Mucosa of gallbladder (tissue), 1 donor: ENCODE measurements around the gene SND1. TPM values are rescaled to one million over a fixed set of nuclear protein-coding genes. Genes with fewer than 3 reads are reported as not detected.

Experiments used
- DNase-seq: peaks from one replicate; pipeline ENCODE4 v3.0.0-alpha.2; 2020; ENCODE audit warnings: low spot score
- total RNA-seq: library from RNA; stranded (reverse); gene quantifications from one replicate; pipeline ENCODE4 v1.2.1, GENCODE V29; 2021
- donor health status: DM: no; HTN: no; CAD: no.

The SND1 gene
- total RNA-seq, 1 donor from 2014 or later: 136 TPM

GRCh38 chr7:127799535-127800305, 147.7 kb downstream of the SND1 start:
- no peak for DNase-seq

- DNase-seq: no peak
Measured at GRCh38 chr7:127802845-127803244, 150.9 kb downstream of the SND1 start.

GRCh38 chr7:127803626-127804025, 151.6 kb downstream of the SND1 start:
- no peak for DNase-seq

- DNase-seq: no peak
Measured at GRCh38 chr7:127807340-127807739, 155.3 kb downstream of the SND1 start.

- no peak for DNase-seq
Measured at GRCh38 chr7:127807829-127808228, 155.8 kb downstream of the SND1 start.

GRCh38 chr7:127809261-127809702, 157.3 kb downstream of the SND1 start:
- no peak for DNase-seq

- no peak for DNase-seq
Measured at GRCh38 chr7:127810113-127810512, 158.1 kb downstream of the SND1 start.

GRCh38 chr7:127810696-127811660, 159.0 kb downstream of the SND1 start:
- DNase-seq: no peak

GRCh38 chr7:127812540-127812939, 160.5 kb downstream of the SND1 start:
- DNase-seq: no peak

GRCh38 chr7:127813991-127814541, 162.1 kb downstream of the SND1 start:
- no peak for DNase-seq

- DNase-seq: no peak
Measured at GRCh38 chr7:127815631-127816145, 163.7 kb downstream of the SND1 start.

- DNase-seq: no peak
Measured at GRCh38 chr7:127816354-127817190, 164.6 kb downstream of the SND1 start.

GRCh38 chr7:127817466-127817865, 165.5 kb downstream of the SND1 start:
- no peak for DNase-seq

GRCh38 chr7:127818306-127818705, 166.3 kb downstream of the SND1 start:
- DNase-seq: no peak

GRCh38 chr7:127819975-127820731, 168.2 kb downstream of the SND1 start:
- no peak for DNase-seq

- no peak for DNase-seq
Measured at GRCh38 chr7:127820732-127821085, 168.7 kb downstream of the SND1 start.

GRCh38 chr7:127821146-127821545, 169.2 kb downstream of the SND1 start:
- no peak for DNase-seq

- no peak for DNase-seq
Measured at GRCh38 chr7:127822822-127823508, 171.0 kb downstream of the SND1 start.

GRCh38 chr7:127824682-127825081, 172.7 kb downstream of the SND1 start:
- DNase-seq: no peak
